ENCODE measurements around the gene HOXB3. TPM values are rescaled to one million over a fixed set of nuclear protein-coding genes. Genes with fewer than 3 reads are reported as not detected.

Gene HOXB3
- total and polyA plus RNA-seq, 2 of the 13 experiments (the other 11 are each of a cell fraction or from before 2014, with no cell fraction given), result not detected

GRCh38 chr17:48563867-48564187 is 26.2 kb downstream of the HOXB3 start:
- Histone ChIP-seq H3K4me2 (ENCODE audit: low read depth, low read length) (no peak overlapping the region), H3K79me2 (ENCODE audit: insufficient read depth, low read length) (no peaks in the 10 kb centered on the region), H3K27me3 (ENCODE audit: control insufficient read depth in 1 of 2, insufficient read depth in 2 of 2, low read length in 2 of 2) (peaks cover 20 to 94% of the 10 kb centered on the region in 2 experiments), H3K36me3 (replicated peaks in 1 of 2; ENCODE audit: control insufficient read depth in 1 of 2, insufficient read depth in 2 of 2, low read length in 2 of 2) (no peaks in the 10 kb centered on the region), H3K4me3 (replicated peaks in 1 of 3; ENCODE audit: insufficient read depth in 1 of 3, low read depth in 2 of 3, low read length in 3 of 3) (no peak overlapping the region), H4K20me1 (ENCODE audit: insufficient read depth, low read length) (no peaks in the 10 kb centered on the region), H3K9ac (ENCODE audit: insufficient read depth, low read depth, low read length) (no peak overlapping the region), H3K27ac (ENCODE audit: extremely low read length, insufficient read depth, low read length) (no peak overlapping the region), H3K9me3 (ENCODE audit: low read length) (no peaks in the 10 kb centered on the region), H3K4me1 (ENCODE audit: insufficient read depth, low read length) (no peaks in the 10 kb centered on the region), H2AFZ (ENCODE audit: low read length) (no peak overlapping the region)
- intact Hi-C loops (cut with micrococcal nuclease; ENCODE audit: unreplicated experiment) (no loop called here), in situ Hi-C loops (cut with HindIII; ENCODE audit: extremely low pct_ligation_motif_present, low pct_unique_long_range_greater_than_20kb) (no loop called here)
- ATAC-seq (no peak), DNase-seq (ENCODE audit: low spot score) (no peak), FAIRE-seq (no peak)
- BruUV-seq (replicated peaks), result no TSS peak
- ChIA-PET CTCF (ENCODE audit: low intra/inter-chr PET ratio, low total read pairs) (no interaction called here), POLR2A (no interaction called here)
- 13% methylated on average over 10 of the region's 10 CpGs for WGBS (ENCODE audit: low lambda C conversion rate)
- TF ChIP-seq KLF9 (CRISPR knock-in tag; IDR thresholded peaks at IDR 0.05; ENCODE audit: low read depth) (no peak), IRF9 (CRISPR knock-in tag; IDR thresholded peaks at IDR 0.05; ENCODE audit: borderline replicate concordance) (no peak), MXD3 (CRISPR knock-in tag; IDR thresholded peaks at IDR 0.05) (no peak), MXI1 (IDR thresholded peaks at IDR 0.05; ENCODE audit: borderline replicate concordance, low read depth, low read length) (no peak), ZC3H13 (CRISPR knock-in tag; IDR thresholded peaks at IDR 0.05) (no peak), TBP (CRISPR knock-in tag; IDR thresholded peaks at IDR 0.05) (no peak), ATM (IDR thresholded peaks at IDR 0.05; ENCODE audit: borderline replicate concordance) (no peak), BRD4 (CRISPR knock-in tag; IDR thresholded peaks at IDR 0.05) (no peak), NFKB2 (CRISPR knock-in tag; IDR thresholded peaks at IDR 0.05; ENCODE audit: borderline replicate concordance) (no peak), ZSCAN9 (CRISPR knock-in tag; IDR thresholded peaks at IDR 0.05; ENCODE audit: borderline replicate concordance) (no peak)
